PC-3 (cell line): ENCODE measurements around the gene TMPRSS7. TPM values are rescaled to one million over a fixed set of nuclear protein-coding genes. Genes with fewer than 3 reads are reported as not detected.

Source experiments
- ATAC-seq: fragments of 200-7000 bp; cut with Tn5 transposase; 2 replicates; pipeline ENCODE4 v1.9.1; 2020; ENCODE audit warnings: mild to moderate bottlenecking, moderate library complexity
- BruUV-seq: library from RNA; stranded (reverse); fragments of 400-500 nt; replicated peaks from 2 replicates; lab custom pipeline; 2021; lab: Mats Ljungman, UMichigan
- CTCF ChIA-PET: fragments of 300-600 bp; sonication (Branson Sonifier 250); formaldehyde crosslinking; loops from one replicate; lab custom pipeline; 2022; ENCODE audit warnings: antibody characterized with exemption; lab: Charles Lee
- POLR2A ChIA-PET: fragments of 300-600 bp; sonication (Branson Sonifier 250); formaldehyde crosslinking; loops from one replicate; lab custom pipeline; 2022; ENCODE audit warnings: antibody characterized with exemption; ENCODE audit not compliant: unreplicated experiment; lab: Charles Lee
- DNase-seq: peaks from one replicate; pipeline ENCODE4 v3.0.0-alpha.2; 2015
- H2AFZ ChIP-seq: fragments of 300-600 bp; sonication (generic); 2 replicates; pipeline ENCODE4 v1.6.0; 2016; ENCODE audit warnings: antibody characterized with exemption, low read length
- H3F3A ChIP-seq: fragments of 300-600 bp; sonication (generic); one replicate; pipeline ENCODE4 v1.6.0; 2017; ENCODE audit warnings: antibody characterized with exemption, low read length, control low read depth, mild to moderate bottlenecking; ENCODE audit not compliant: unreplicated experiment
- H3K27ac ChIP-seq: fragments of 300-600 bp; sonication (generic); 2 replicates; pipeline ENCODE4 v1.5.1; 2016; ENCODE audit warnings: mild to moderate bottlenecking, low read length
- H3K27me3 ChIP-seq: fragments of 300-600 bp; sonication (generic); 2 replicates; pipeline ENCODE4 v1.6.1; 2016; ENCODE audit warnings: low read length, mixed read lengths
- H3K36me3 ChIP-seq: fragments of 300-600 bp; sonication (generic); 2 replicates; pipeline ENCODE4 v1.6.1; 2016; ENCODE audit warnings: low read depth, mixed run types, low read length, mixed read lengths
- H3K4me1 ChIP-seq: fragments of 300-600 bp; sonication (generic); 2 replicates; pipeline ENCODE4 v1.5.1; 2016; ENCODE audit warnings: low read length; ENCODE audit not compliant: insufficient read depth
- H3K4me2 ChIP-seq: fragments of 300-600 bp; sonication (generic); 2 replicates; pipeline ENCODE4 v1.6.0; 2016; ENCODE audit warnings: low read length
- H3K4me3 ChIP-seq: fragments of 300-600 bp; sonication (generic); 2 replicates; pipeline ENCODE4 v1.5.1; 2016; ENCODE audit warnings: mild to moderate bottlenecking, low read length, mixed read lengths
- H3K79me2 ChIP-seq: fragments of 300-600 bp; sonication (generic); 2 replicates; pipeline ENCODE4 v1.6.1; 2017; ENCODE audit warnings: low read length, mixed read lengths
- H3K9ac ChIP-seq: fragments of 300-600 bp; sonication (generic); 2 replicates; pipeline ENCODE4 v1.6.0; 2016; ENCODE audit warnings: mild to moderate bottlenecking, low read length
- H3K9me2 ChIP-seq: fragments of 300-600 bp; sonication (generic); replicated peaks from 2 replicates; pipeline ENCODE4 v1.6.1; 2016; ENCODE audit warnings: mixed run types, low read length, mixed read lengths
- H3K9me3 ChIP-seq: fragments of 300-600 bp; sonication (generic); 2 replicates; pipeline ENCODE4 v1.6.1; 2016; ENCODE audit warnings: low read length, mixed read lengths
- H4K20me1 ChIP-seq: fragments of 300-600 bp; sonication (generic); 2 replicates; pipeline ENCODE4 v1.6.1; 2016; ENCODE audit warnings: low read length, mixed read lengths
- EZH2 ChIP-seq: fragments of 300-600 bp; sonication (generic); IDR thresholded peaks from one replicate; pipeline ENCODE4 v1.6.1; 2017; ENCODE audit warnings: antibody characterized with exemption, mild to moderate bottlenecking, low read length; ENCODE audit not compliant: unreplicated experiment
- EZH2phosphoT487 ChIP-seq: fragments of 300-600 bp; sonication (generic); IDR thresholded peaks from 2 replicates; pipeline ENCODE4 v1.6.1; 2018; ENCODE audit warnings: mild to moderate bottlenecking, antibody characterized with exemption, low read length, borderline replicate concordance
- intact Hi-C: fragments of 100-400 bp; cut with micrococcal nuclease; formaldehyde crosslinking; loops from 2 replicates; pipeline ENCODE4 v1.9.0; 2023
- total RNA-seq: library from RNA; depleted of rRNA; stranded (reverse); fragments of >200 nt; gene quantifications from 2 replicates; pipeline ENCODE4 v1.2.3, GENCODE V29; 2014
- TF ChIP-seq, protein P1 (sequence below): fragments of 300-600 bp; sonication (generic); conservative IDR thresholded peaks from 2 replicates; pipeline ENCODE4 v1.5.1; 2017; ENCODE audit warnings: antibody characterized with exemption, low read depth, mild to moderate bottlenecking, low read length

The TMPRSS7 gene
- total RNA-seq, 1 experiment from 2014 or later, result 0.33 TPM

DNA sequence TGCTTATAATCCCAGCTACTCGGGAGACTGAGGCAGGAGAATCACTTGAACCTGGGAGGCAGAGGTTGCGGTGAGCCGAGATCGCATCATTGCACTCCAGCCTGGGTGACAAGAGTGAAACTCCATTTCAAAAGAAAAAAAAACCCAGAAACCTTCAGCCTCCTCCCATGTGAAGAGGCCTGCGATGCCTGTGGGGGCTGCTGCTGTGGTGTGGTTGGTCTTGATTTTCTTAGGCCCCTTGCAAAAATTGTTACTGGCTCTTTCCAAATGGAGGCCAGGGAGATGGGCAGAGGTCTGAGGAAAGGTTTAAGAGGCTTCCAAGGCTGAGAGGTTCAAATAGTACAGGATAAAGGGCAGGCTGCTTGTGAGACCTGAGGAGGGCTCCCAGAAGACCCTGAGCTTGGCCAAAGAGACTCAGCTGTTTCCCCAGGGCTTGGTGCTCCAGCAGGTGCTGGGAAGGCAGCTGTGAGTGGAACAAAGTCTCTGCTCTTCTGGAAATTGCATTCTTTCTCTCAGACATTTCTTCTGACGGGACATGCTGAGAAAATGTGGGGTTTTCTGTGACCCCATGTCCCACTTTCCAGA, 80.1 kb downstream of the TMPRSS7 start:
- H3K27me3 ChIP-seq, result no peaks in the 10 kb centered on the region
- H3K4me2 ChIP-seq, result no peak overlapping the region
- TF ChIP-seq EZH2, result no peak
- TF ChIP-seq, protein P1, sequence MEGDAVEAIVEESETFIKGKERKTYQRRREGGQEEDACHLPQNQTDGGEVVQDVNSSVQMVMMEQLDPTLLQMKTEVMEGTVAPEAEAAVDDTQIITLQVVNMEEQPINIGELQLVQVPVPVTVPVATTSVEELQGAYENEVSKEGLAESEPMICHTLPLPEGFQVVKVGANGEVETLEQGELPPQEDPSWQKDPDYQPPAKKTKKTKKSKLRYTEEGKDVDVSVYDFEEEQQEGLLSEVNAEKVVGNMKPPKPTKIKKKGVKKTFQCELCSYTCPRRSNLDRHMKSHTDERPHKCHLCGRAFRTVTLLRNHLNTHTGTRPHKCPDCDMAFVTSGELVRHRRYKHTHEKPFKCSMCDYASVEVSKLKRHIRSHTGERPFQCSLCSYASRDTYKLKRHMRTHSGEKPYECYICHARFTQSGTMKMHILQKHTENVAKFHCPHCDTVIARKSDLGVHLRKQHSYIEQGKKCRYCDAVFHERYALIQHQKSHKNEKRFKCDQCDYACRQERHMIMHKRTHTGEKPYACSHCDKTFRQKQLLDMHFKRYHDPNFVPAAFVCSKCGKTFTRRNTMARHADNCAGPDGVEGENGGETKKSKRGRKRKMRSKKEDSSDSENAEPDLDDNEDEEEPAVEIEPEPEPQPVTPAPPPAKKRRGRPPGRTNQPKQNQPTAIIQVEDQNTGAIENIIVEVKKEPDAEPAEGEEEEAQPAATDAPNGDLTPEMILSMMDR, result no peak
- no peak for TF ChIP-seq EZH2phosphoT487
- intact Hi-C loops, result no loop called here
- ATAC-seq (no peak), DNase-seq (no peak)
- no peak overlapping the region for H3K9ac ChIP-seq
- H3K4me1 ChIP-seq, result peaks cover 3% of the 10 kb centered on the region
- H3K9me2 ChIP-seq, result no peaks in the 10 kb centered on the region
- H3K9me3 ChIP-seq, result no peaks in the 10 kb centered on the region
- H3K36me3 ChIP-seq, result peaks cover 46% of the 10 kb centered on the region
- H3K27ac ChIP-seq, result no peak overlapping the region
- H4K20me1 ChIP-seq, result peaks cover 4% of the 10 kb centered on the region; the same call in 1 of the 2 replicates
- H3K79me2 ChIP-seq, result no peaks in the 10 kb centered on the region
- ChIA-PET POLR2A (no interaction called here), CTCF (no interaction called here)
- BruUV-seq, result no TSS peak
- H3K4me3 ChIP-seq, result no peak overlapping the region
- no peak overlapping the region for H2AFZ ChIP-seq
- no peaks in the 10 kb centered on the region for H3F3A ChIP-seq

DNA sequence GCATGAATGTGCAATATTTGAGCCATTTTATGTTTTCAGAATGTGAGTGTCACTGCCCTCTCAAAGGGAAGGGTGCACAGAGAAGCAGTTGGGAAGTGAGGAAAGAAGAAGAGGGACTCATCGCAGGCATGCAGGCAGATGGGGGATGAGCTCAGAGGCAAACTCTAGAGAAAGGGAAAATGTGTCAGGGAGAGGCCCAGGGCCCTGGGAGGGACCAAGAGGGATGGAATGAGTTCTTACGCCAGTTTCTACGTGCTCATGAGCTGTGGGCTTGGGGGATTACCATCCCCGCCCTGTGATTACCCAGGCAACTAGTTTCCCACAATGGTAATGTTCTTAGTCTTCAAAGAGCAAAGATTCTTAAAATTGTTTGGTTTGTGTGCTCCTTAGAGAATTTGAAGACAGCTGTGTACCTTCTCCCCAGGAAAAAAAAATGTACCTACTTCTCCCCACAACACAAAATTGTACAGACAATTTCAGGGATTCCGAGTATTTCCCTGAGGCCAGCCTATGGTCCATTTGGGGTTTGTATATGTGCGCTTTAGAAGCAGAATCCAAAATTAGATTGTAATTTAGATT, 80.7 kb downstream of the TMPRSS7 start:
- Histone ChIP-seq H3K36me3 (peaks cover 45% of the 10 kb centered on the region), H3K4me3 (no peak overlapping the region), H3F3A (no peaks in the 10 kb centered on the region), H3K27ac (no peak overlapping the region), H2AFZ (no peak overlapping the region), H3K9ac (no peak overlapping the region), H3K4me1 (peaks cover 3% of the 10 kb centered on the region), H3K9me3 (no peaks in the 10 kb centered on the region), H3K79me2 (no peaks in the 10 kb centered on the region), H3K9me2 (no peaks in the 10 kb centered on the region), H4K20me1 (peaks cover 4% of the 10 kb centered on the region; the same call in 1 of the 2 replicates), H3K27me3 (no peaks in the 10 kb centered on the region), H3K4me2 (no peak overlapping the region)
- ATAC-seq (no peak), DNase-seq (no peak)
- POLR2A ChIA-PET, result no interaction called here
- no peak for TF ChIP-seq EZH2phosphoT487
- TF ChIP-seq, protein P1, result no peak
- TF ChIP-seq EZH2, result no peak
- CTCF ChIA-PET, result no interaction called here
- intact Hi-C loops, result no loop called here
- BruUV-seq, result no TSS peak

DNA sequence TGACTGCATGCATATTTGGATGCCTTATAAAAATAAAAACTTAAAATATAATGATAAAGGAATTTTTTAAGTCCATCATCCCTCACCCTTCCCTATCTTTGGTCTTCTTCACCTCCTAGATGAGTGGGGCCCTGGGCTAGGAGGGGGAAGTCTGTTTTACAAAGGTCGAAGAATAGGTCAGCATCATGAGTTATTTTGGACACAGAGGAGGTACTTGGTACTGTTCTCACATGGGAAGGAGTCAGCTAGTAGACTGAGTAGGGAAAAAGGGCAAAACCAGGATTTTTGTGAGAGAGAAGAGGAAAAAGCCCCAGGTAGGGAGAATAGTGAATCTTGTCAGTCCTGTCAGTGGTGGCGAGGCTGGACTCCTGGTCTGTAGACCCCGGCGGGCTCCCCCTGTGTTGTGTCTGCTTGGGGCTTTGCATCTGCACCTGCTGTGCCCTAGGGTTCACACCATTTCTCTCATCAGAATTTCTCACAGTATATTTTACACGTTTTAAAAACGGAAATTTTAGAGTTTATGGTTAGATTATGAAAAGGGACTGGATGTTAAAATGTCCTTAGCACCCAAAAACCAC, 81.4 kb downstream of the TMPRSS7 start:
- Histone ChIP-seq H3K9me3 (no peaks in the 10 kb centered on the region), H3F3A (no peaks in the 10 kb centered on the region), H3K4me1 (peaks cover 3% of the 10 kb centered on the region), H3K9ac (no peak overlapping the region), H4K20me1 (peaks cover 4% of the 10 kb centered on the region; the same call in 1 of the 2 replicates), H3K4me2 (no peak overlapping the region), H2AFZ (no peak overlapping the region), H3K9me2 (no peaks in the 10 kb centered on the region), H3K27ac (no peak overlapping the region), H3K36me3 (peaks cover 45% of the 10 kb centered on the region), H3K79me2 (no peaks in the 10 kb centered on the region), H3K27me3 (no peaks in the 10 kb centered on the region), H3K4me3 (no peak overlapping the region)
- no peak for DNase-seq
- no peak for ATAC-seq
- no TSS peak for BruUV-seq
- intact Hi-C loops, result no loop called here
- ChIA-PET POLR2A (no interaction called here), CTCF (no interaction called here)
- TF ChIP-seq EZH2phosphoT487, result no peak
- TF ChIP-seq, protein P1, result no peak
- no peak for TF ChIP-seq EZH2
